GM19467 (cell line): ENCODE results near the gene RARS1.

Source experiments
- ATAC-seq: cut with Tn5 transposase; IDR thresholded peaks from one replicate; pipeline ENCODE4 v1.9.1; 2021; ENCODE audit warnings: mild to moderate bottlenecking, moderate library complexity; ENCODE audit not compliant: unreplicated experiment

RARS1 gene

GRCh38 chr5:168486136-168486879 lies at the start of gene RARS1:
Gene RARS1, plus strand, starts transcription at chr5:168486471. Its CDS starts 28 bp downstream, at chr5:168486499.
- peak; percentile 87 for ATAC-seq

GRCh38 chr5:168438349-168438748 lies 47.9 kb upstream of the RARS1 start:
- ATAC-seq = no peak

GRCh38 chr5:168443533-168443932 lies 42.7 kb upstream of the RARS1 start:
- ATAC-seq = no peak

DNA sequence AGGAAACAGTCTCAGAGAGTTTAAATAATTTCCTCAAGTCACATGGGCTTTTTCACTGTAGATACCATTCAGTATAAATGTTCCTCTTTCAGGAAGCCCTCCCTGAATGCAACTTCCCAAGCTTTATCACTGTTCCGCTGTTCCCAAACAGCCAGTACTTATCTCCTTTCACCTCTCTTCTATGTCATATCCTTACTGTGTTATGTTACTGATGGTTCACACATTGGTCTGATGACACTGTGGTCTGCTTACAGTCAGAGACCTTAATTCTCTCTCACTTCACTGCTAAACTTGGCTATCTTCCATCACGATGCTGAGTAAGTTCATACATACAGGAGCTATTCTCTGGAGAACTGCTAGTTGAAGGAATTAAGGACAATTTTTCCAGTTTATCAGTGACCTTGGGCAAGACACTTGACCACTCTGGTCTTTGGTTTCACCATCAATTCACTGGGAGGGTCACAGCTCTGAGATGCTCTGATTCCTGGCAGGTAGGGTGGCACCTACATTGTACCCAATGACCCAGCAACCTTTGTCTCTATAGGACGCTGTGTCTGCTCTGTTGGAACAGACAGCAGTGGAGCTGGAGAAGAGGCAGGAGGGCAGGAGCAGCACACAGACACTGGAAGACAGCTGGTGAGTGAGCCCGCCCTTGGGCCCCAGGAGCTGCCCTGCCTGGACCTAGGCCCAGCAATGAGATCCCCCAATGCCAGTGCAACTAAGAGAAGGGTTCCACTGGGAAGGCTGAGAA lies 42.1 kb upstream of the RARS1 start:
- ATAC-seq = no peak

DNA sequence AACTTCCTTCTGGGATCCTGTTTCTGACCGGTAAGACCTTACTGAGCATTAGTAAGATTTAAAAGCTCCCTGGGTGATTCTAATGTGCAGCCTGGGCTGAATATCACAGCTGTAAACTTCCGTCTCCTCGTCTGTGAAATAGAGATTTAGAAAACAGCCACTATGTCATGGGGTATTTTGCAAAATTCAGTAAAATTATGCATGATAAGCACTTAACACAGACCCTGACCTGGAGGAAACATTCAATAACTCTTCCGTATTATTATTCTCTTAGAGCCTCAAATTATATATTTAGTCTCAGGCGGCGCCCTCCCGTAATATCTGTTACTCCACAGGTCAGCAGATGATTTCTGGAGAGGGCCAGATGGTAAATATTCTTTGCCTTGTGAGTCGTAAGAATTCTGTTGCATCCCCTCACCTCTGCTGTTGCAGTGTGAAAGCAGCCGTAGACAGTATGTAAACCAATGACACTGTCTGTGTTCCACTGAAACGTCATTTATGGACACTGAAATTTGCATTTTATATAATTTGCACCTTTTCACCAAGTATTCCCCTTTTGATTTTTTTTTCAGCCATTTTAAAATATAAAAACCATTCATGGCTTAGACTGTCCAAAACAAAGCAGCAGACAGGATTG lies 39.2 kb upstream of the RARS1 start:
- ATAC-seq = no peak

DNA sequence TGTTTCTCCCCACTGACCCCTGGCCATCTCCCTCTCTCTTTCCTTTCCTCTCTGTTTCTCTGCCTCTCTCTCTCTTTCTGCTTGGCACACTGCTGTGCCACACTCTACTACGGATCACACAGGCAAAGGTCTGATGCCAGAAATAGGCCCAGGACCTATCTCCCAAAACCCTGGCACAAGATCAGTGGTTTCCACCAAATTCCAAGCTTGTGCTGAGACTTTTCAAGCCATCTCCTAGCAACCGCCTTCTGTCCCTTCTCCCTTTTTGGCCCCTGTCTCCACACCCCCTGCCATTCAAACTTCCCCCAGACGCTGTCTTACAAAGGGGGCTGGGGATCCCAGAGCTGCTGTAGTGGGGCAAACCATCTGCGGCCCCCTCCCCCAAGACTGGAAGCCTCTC lies 38.5 kb upstream of the RARS1 start:
- ATAC-seq = no peak

DNA sequence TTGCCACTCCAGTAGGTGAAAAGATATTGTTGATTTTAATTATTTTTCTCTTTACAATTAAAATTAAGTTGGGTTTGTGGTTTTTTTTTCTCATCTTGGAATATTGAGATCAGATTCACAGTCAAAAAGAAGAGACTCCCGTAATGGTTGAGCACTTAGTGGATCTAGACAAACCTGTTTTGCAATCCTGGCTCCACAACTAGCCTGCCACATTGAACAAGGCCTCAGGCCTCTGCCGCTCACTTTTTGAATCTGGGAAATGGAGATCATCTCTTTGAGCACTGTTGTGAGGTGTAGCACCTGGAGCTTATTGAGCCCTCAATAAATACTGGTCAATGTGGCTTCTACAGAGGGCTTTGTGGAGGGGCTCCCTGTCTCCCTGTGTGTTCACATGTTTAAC lies 37.1 kb upstream of the RARS1 start:
- ATAC-seq = no peak

GRCh38 chr5:168451565-168451964 lies 34.7 kb upstream of the RARS1 start:
- ATAC-seq = no peak

DNA sequence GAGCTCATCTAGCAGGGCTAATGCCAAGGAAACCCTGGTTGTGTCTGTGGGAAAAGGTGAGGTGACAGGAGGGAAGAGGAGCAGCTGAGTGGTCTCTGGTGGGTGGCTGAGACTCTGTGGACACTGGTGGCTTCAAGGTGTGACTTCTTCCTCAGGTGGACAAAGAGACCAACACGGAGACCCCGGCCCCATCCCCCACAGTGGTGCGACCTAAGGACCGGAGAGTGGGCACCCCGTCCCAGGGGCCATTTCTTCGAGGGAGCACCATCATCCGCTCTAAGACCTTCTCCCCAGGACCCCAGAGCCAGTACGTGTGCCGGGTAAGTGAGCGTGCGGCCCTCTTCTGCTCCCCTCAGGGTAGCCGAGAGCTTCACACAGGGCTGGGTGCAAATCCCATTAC lies 31.1 kb upstream of the RARS1 start:
- no peak for ATAC-seq

GRCh38 chr5:168457542-168457941 lies 28.7 kb upstream of the RARS1 start:
- ATAC-seq = no peak

GRCh38 chr5:168460606-168461005 lies 25.7 kb upstream of the RARS1 start:
- ATAC-seq = no peak

- ATAC-seq = no peak
Observed at GRCh38 chr5:168463081-168463480, 23.2 kb upstream of the RARS1 start.

GRCh38 chr5:168464214-168464613 lies 22.1 kb upstream of the RARS1 start:
- peak; percentile 69 for ATAC-seq

GRCh38 chr5:168464641-168465040 lies 21.6 kb upstream of the RARS1 start:
- ATAC-seq = no peak

DNA sequence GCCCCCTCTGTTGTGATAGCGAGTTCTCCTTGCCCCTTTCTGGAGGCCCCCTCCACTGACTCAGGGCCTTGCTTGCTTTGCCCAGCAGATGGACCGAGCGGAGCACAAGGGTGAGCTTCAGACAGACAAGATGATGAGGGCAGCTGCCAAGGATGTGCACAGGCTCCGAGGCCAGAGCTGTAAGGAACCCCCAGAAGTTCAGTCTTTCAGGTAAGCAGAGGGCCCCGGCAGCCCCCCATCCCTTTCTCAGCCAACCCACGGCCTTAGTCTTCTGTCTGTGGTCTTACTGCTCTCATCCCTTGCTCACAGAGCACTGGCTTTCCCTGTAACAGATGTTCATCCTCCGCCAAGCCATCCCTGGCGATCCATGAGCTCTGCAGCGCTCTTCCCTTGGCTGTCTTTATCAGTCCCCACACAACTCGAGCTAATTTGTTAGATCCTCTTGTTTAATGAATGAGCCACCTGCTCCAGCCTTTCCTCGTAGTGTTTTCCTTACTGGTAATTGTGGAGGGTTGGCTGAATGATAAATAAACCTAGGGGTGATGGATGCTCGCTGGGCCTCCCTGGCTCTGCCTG lies 18.4 kb upstream of the RARS1 start:
- no peak for ATAC-seq

GRCh38 chr5:168468836-168469235 lies 17.4 kb upstream of the RARS1 start:
- no peak for ATAC-seq

- ATAC-seq = no peak
Observed at GRCh38 chr5:168469816-168470215, 16.5 kb upstream of the RARS1 start.

GRCh38 chr5:168471785-168472184 lies 14.5 kb upstream of the RARS1 start:
- no peak for ATAC-seq

DNA sequence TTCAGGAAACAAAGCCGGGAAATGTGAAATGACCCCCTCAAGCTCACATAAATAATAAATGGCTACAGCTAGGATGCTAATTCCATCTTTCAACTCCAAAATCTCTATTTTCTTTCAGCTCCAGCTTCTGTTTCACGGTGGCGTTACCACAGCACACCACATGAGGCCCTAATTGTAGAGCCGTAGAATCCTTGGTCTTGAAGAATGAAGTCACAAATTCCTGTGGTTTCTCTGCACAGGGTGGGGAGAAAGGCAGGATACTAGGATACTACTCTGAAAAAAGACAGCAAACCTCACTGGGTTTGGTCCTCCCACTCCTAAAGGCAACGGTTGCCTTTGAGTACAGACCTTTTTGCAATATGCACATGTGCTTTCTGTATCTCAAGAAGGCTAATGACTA lies 13.9 kb upstream of the RARS1 start:
- no peak for ATAC-seq

GRCh38 chr5:168474319-168474718 lies 12.0 kb upstream of the RARS1 start:
- ATAC-seq = no peak

DNA sequence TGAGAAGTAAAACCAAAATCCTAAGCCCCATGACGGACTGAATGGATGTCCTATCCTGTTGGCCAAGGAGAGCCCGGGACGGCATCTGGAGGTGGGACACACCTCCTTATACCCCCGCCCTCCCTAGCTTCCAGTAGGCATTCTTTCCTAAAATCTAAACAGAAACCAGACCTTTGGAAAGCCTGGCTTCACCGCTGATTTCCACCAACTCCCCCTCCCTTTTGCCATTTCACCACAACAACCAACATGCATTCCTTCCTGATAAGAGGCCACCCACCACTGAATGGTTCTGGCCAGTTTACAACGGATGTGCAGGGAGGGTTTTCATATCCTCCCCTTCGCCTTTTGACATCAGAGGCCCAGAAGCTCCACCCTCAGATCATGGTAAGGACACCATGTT lies 9.2 kb upstream of the RARS1 start:
- ATAC-seq = no peak

- no peak for ATAC-seq
Observed at GRCh38 chr5:168479166-168479565, 7.1 kb upstream of the RARS1 start.
